Spleen (tissue), 7 donors: ENCODE results near the gene SEMA3E.

Experiments
- CTCF ChIP-seq, 11 experiments: fragments of 200-600 bp in 7 of 11; fragments of 450-650 bp in 4 of 11; sonication (generic) in 4 of 11; IDR thresholded peaks in 8 of 11; conservative IDR thresholded peaks in 3 of 11; 1 replicate in 7 of 11; 2 replicates in 4 of 11; pipeline versions ENCODE4 v1.4.0 to v1.8.0; 2016 to 2021; ENCODE audit warnings: antibody characterized with exemption in 11 of 11, inconsistent platforms in 4 of 11, mild to moderate bottlenecking in 1 of 11
- POLR2A ChIP-seq, 3 donors: fragments of 450-650 bp; IDR thresholded peaks; one replicate each; pipeline ENCODE4 v1.5.1; 2017; ENCODE audit warnings: antibody characterized with exemption in 3 of 3, mild to moderate bottlenecking in 1 of 3
- POLR2AphosphoS5 ChIP-seq, 3 donors: sonication (generic); formaldehyde crosslinking; IDR thresholded peaks; one replicate each; pipeline ENCODE4 v1.5.1; 2017; ENCODE audit warnings: antibody characterized with exemption in 3 of 3
- donor health status: DM: no; HTN: no; CAD: no; lungs with moderate emphysema.
- donor health status: DM: no; HTN: no; CAD: no.
- donor health status: DM: no; HTN: no; CAD: no.

GRCh38 chr7:83581667-83582435, 67.1 kb downstream of the SEMA3E start:
- no peak for TF ChIP-seq CTCF (IDR thresholded peaks at IDR 0.05 in 8 of 11, conservative IDR thresholded peaks at IDR 0.05 in 3 of 11)
- no peak for TF ChIP-seq POLR2AphosphoS5 (IDR thresholded peaks at IDR 0.05)
- no peak for TF ChIP-seq POLR2A (IDR thresholded peaks at IDR 0.05)
